Measurements from ENCODE around the gene ABCF2. TPM values are rescaled to one million over a fixed set of nuclear protein-coding genes. Genes with fewer than 3 reads are reported as not detected.

The ABCF2 gene
- total RNA-seq, 3 donors from 2014 or later: 35.6 to 58.7 (median 42.2) TPM

DNA sequence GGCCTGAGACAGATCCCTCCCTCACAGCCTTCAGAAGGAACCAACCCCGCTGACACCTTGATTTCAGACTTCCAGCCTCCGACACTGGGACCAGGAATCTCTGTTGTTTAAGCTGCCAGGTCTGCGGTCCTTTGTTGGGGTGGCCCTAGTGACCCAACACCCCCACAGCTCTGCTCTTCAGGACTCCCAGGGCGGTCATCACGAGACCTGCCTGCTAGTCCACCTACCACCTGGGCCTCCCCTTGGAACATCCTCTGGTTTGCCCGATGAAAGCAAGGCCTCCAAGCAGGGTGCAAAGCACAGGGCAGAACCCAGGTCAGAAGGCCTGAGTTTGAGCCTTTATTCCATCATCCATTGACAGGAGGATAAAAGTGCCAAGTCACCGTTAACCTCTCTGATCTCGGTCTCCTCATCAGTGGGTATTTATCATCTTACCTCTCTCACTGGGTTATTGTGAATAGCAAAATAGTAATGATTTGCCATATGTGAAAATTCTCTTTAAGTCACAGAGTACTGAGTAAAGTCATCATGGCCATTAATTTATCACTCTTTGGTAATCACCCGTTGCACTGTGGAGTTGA lies 38.4 kb upstream of the ABCF2 start:
- no peaks in the 10 kb centered on the region for H3K36me3 ChIP-seq
- H3K9me3 ChIP-seq: no peaks in the 10 kb centered on the region
- intact Hi-C loops (cut with DNase I; ENCODE audit: low total_unique reads): no loop called here
- H3K4me3 ChIP-seq: no peak overlapping the region
- no peaks in the 10 kb centered on the region for H3K4me1 ChIP-seq
- no peaks in the 10 kb centered on the region for H3K27me3 ChIP-seq
- no peak for TF ChIP-seq POLR2AphosphoS5 (IDR thresholded peaks at IDR 0.05)
- TF ChIP-seq CTCF (IDR thresholded peaks at IDR 0.05): no peak
- TF ChIP-seq POLR2A (IDR thresholded peaks at IDR 0.05): no peak
- no peak overlapping the region for H3K27ac ChIP-seq
- no peak for DNase-seq (ENCODE audit: low spot score in 2 of 2)

GRCh38 chr7:151264615-151265014 lies 37.6 kb upstream of the ABCF2 start:
- Histone ChIP-seq H3K27ac (no peak overlapping the region), H3K9me3 (no peaks in the 10 kb centered on the region), H3K27me3 (no peaks in the 10 kb centered on the region), H3K36me3 (no peaks in the 10 kb centered on the region), H3K4me1 (no peaks in the 10 kb centered on the region), H3K4me3 (no peak overlapping the region)
- intact Hi-C loops (cut with DNase I; ENCODE audit: low total_unique reads): no loop called here
- DNase-seq (ENCODE audit: low spot score in 2 of 2): no peak
- TF ChIP-seq POLR2A (IDR thresholded peaks at IDR 0.05): no peak
- no peak for TF ChIP-seq CTCF (IDR thresholded peaks at IDR 0.05)
- no peak for TF ChIP-seq POLR2AphosphoS5 (IDR thresholded peaks at IDR 0.05)

DNA sequence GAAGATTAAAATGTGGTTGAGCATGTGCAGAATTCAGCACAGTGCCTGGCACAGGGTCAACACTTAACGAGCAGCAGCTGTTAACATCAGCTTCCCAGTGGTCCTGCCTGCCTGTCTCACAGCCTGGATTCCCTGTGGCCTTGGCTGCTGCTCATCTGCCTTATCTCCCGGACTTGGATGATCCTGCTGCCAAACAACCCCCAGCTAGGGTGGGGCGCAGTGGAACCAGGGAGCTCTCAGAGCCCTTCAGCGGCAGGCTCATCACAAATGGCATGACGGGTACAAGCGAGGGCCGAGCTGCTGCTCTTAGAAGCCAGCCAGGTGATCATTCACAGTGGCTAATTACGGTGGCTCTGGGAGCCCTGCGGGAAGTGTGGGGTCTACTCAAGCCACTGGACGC lies 34.5 kb upstream of the ABCF2 start:
- no peak overlapping the region for H3K4me3 ChIP-seq
- no peaks in the 10 kb centered on the region for H3K4me1 ChIP-seq
- H3K36me3 ChIP-seq: no peaks in the 10 kb centered on the region
- intact Hi-C loops (cut with DNase I; ENCODE audit: low total_unique reads): no loop called here
- no peaks in the 10 kb centered on the region for H3K27me3 ChIP-seq
- H3K27ac ChIP-seq: no peak overlapping the region
- no peaks in the 10 kb centered on the region for H3K9me3 ChIP-seq
- TF ChIP-seq POLR2AphosphoS5 (IDR thresholded peaks at IDR 0.05): no peak
- no peak for TF ChIP-seq CTCF (IDR thresholded peaks at IDR 0.05)
- no peak for TF ChIP-seq POLR2A (IDR thresholded peaks at IDR 0.05)
- no peak for DNase-seq (ENCODE audit: low spot score in 2 of 2)

DNA sequence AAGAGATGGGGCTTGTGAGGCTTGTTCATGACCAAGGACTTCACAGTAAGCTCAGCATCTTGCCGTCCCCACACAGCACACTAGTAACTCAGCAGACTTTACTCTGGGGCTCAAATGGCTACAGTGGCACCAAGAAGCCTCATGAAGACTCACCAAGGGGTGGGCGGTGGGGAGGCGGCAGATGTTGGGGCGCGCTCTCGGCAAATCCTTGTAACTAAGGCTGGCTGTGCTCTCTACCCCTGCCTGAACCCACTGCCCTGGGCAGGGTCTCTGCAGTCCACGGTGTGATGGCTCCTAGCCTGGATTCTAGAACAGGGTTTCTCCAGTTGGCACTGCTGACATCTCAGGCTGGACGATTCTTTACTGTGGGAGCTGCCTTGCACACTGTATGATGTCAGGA lies 33.9 kb upstream of the ABCF2 start:
- Histone ChIP-seq H3K4me3 (no peak overlapping the region), H3K4me1 (no peaks in the 10 kb centered on the region), H3K9me3 (no peaks in the 10 kb centered on the region), H3K27me3 (no peaks in the 10 kb centered on the region), H3K36me3 (no peaks in the 10 kb centered on the region), H3K27ac (no peak overlapping the region)
- no peak for TF ChIP-seq POLR2AphosphoS5 (IDR thresholded peaks at IDR 0.05)
- TF ChIP-seq POLR2A (IDR thresholded peaks at IDR 0.05): no peak
- TF ChIP-seq CTCF (IDR thresholded peaks at IDR 0.05): no peak
- intact Hi-C loops (cut with DNase I; ENCODE audit: low total_unique reads): no loop called here
- no peak for DNase-seq (ENCODE audit: low spot score in 2 of 2)

- no peak for TF ChIP-seq POLR2AphosphoS5 (IDR thresholded peaks at IDR 0.05)
- TF ChIP-seq POLR2A (IDR thresholded peaks at IDR 0.05): no peak
- no peak for TF ChIP-seq CTCF (IDR thresholded peaks at IDR 0.05)
- no peaks in the 10 kb centered on the region for H3K4me1 ChIP-seq
- DNase-seq (ENCODE audit: low spot score in 2 of 2): no peak
- H3K27me3 ChIP-seq: no peaks in the 10 kb centered on the region
- H3K9me3 ChIP-seq: no peaks in the 10 kb centered on the region
- no peaks in the 10 kb centered on the region for H3K36me3 ChIP-seq
- no peak overlapping the region for H3K27ac ChIP-seq
- H3K4me3 ChIP-seq: no peak overlapping the region
- intact Hi-C loops (cut with DNase I; ENCODE audit: low total_unique reads): no loop called here
Measured at GRCh38 chr7:151260471-151260870, 33.5 kb upstream of the ABCF2 start.
